ENCODE data around the gene ANKRD11.
"Not testable (repeated sequence)": the region's sequence is repeated elsewhere in the genome, so short reads cannot be mapped to it uniquely, and the experiment has no call there.

ANKRD11 gene

DNA sequence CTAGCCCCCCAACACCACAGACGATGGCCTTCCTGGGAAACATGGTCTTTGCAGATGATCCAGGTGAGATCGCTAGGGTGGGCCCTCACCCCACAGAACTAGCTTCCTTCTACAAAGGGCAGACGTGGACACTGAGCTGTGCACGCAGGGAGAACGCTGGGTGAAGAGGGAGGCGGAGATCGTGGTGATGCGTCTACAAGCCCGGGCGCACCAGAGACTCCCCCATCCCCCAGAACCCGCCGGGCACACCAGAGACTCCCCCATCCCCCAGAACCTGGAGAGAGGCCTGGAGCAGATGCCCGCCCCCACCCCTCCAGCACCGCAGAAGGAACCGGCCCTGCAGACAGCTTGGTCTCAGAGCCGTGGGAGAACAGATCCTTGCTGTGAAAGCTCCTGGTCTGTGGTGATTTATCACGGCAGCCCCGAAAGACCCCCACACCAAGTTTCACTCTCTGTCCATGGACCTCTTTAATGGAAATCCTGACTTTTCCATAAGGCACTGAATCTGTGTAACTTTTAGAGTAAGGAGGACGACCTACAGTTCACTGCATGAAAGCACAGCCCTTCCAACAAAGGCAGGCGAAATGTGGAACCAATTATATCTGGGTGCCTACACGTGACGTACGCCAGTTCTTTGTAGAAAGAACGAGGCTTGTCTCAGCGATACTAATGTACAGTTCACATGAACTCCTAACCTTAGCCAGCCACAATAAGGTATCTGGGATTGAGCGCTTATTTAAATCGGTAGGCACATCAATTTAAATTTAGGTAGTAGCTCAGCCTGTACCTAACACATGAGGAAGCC, 88.5 kb downstream of the ANKRD11 start:
- no peak for FAIRE-seq

DNA sequence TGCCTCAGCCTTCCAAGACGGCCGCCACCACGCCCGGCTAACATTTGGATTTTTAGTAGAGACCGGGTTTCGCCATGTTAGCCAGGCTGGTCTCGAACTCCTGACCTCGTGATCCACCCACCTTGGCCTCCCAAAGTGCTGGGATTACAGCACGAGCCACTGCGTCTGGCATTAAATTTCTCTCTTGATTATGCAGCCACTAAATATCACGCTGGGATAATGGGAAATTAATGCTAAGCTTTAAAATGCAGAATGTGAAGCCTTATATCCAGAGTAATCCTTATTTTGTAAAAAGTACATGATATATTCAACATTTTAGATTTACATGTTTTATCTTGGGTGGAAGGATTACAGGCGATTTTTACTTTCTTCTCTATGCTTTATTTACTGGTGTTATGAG, 89.2 kb downstream of the ANKRD11 start:
- FAIRE-seq, result no peak

DNA sequence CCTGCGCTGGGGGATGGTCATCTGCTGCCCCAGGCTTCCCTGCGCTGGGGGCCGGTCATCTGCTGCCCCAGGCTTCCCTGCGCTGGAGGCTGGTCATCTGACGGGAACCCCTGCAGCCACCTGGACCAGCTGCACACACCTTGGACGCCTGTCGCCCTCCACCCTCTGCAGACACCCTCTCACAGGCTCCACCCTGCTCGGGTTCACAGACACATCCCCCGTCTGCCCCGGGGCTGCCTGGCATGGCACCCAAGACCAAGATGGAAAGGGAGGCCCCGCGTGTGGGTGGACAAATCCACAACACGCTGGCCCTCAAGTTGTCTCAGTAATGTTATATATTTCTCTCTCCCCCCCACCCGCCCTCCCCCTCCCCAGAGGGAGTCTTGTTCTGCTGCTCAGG, 89.6 kb downstream of the ANKRD11 start:
- no peak for FAIRE-seq

DNA sequence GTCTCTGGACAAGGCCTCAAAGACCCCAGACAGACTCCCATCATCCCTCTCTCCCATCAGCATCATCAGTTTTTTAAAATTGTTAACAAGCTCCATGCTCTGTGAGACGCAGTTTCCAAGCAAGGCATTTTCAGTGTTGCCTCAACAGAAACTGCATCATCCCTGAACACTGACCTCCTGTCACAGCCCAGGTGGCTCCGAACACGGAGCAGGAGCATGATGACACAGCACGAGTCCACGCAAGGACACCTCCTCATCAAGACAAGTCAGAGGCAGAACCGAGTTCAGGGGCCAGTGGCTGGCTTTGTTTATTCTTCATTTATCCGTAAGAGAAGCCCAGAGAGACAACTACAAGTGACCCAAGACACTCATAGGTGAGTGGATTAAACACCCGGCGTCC, 91.4 kb downstream of the ANKRD11 start:
- FAIRE-seq, result no peak

DNA sequence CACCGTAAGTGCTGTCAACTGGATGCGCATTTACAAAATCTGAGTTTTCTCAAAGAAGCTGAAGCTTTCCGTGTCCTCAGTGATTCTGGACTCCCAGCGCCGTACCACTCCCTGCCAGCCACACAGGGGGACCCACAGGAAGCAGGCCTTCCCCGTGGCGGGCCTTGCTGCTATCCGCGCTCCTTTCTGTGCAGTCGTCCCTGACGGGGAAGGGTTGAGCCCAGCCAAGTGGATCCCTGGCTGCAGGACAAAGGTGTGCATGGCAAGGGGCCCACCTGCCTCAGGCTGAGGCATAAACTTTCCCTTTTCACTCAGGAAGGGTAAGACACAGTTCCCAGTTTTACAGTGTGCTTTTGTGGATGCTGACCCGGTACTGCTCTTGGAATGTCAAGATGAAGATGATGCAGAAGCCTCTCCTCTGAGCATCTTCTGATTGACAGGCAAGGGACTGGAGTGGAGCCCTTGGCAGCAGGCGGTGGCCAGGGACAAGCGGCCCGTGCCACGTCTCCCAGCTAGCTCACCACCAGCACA, 93.0 kb downstream of the ANKRD11 start:
- FAIRE-seq, result no peak

DNA sequence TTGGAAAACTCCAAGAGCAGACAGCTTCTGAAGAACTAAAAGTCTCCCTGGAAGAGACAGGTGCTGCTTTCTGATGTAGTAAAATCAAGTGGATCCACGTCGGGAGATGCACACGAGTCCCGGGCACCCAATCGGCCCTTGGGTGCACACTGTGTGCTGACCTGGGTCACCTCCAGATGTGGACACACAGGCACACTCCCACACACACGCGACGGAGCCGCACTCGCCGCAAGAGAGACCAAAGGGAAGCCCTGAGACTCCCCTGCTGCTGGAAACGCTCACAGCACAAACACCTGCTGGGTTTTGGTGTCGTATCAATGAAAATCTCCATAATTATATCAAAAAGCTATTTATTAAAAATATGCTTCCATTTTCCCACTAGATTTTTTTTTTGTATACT, 94.2 kb downstream of the ANKRD11 start:
- no peak for FAIRE-seq

DNA sequence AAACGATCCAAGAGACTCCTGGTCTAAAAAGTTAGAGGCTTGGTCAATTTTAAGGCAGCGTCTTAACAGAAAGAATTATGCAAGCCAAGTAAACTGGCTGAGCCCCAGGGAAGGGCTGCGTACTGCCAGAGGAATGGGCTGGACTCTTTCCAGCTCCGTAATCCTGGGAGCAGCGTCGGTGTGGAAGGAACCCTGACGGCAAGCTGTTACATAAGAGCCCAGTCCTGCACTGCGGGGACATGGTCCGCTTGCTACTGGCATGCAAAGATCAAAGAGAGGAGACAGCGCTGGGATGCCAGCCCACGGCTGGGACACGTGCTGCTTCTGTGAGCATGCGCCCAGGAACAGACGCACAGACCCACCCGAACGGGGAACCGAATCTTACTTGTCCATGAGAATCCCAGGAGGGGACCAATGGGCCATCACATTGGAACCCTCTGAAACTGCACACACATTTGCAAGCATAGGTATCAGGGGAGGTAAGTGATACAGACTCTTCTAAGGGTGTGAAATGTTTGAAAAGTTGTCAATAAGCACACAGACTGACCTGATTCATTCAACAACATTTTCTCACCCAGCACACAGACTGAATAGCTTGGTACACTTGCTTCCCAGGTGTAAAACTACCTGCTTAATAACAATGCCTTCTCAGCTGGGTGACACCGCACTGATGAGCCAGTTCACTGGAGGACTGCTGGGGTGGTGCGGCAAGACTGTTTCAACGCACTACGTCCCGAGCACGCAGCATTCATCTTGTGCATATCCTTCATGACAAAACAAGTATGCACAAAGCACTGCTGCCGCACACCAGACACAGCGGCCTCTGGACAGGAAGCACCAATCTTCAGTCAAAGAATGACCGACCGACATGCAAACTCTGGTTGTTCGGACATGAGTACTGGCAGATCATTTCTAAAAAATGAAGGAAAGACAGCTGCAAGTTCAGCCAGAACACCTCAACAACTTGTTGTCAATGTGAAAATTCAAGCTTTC, 94.9 kb downstream of the ANKRD11 start:
- FAIRE-seq, result no peak

DNA sequence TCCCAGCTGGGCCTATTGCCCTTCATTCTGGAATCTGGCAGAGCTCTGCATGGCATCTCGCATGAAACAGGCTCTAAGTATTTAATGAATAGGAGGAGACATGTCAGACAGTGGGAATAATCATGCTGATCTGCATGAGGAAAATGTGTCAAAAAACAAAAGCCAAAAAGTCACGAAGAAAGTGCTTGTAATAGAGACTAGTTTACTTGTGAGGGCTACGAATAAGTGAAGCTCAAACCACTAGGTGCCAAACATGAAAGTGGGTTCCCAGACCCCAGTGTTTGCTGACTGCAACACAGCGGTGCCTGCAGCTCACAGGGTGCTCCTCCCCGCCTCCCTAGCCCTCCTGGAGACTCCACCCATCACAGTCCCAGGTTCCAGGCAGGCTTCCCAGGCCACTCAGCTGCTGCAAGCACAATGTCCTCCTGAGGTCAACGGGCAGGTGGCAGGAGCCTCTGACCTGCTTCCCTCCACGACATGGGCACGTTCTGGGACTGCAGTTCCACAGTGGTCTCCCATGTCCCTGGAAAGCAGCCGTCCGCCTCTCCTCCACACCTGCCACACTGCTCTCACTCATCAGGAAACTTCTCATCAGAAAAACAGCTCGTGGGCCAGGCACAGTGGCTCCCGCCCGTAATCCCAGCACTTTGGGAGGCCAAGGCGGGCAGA, 96.5 kb downstream of the ANKRD11 start:
- no peak for FAIRE-seq

DNA sequence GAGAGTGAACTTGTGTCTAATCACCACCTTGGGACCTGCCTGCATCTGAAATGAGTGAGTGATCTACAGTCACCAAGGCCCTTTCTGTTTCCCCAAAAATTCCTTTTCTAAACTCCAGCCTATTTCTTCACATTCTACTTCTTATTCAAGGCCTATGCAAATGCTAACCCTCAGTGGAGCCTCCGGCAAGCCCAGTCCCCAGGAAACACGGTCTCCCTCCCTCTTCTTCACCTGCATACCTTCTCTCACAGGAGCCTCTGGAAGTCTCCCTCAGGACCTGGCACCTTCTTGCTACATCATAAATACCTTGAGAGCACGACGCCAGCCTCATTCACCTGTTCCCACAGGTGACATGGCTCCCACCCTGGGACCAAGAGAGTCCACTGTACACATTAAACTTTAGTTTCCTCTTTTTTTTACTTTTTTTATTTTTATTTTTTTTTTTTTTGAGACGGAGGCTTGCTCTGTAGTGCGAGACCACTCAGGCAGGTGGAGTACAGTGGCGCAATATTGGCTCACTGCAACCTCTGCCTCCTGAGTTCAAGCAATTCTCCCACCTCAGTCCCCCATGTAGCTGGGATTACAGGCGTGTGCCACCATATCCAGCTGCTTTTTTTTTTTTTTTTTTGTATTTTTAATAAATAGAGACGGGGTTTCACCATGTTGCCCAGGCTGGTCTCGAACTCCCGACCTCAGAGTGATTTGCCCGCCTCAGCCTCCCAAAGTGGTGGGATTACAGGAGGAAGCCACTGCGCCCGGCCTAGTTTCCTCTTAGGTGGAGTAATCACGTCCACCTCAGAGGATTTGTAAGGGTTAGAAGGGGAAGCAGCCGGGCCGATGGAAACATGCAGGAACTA, 97.3 kb downstream of the ANKRD11 start:
- no peak for FAIRE-seq

DNA sequence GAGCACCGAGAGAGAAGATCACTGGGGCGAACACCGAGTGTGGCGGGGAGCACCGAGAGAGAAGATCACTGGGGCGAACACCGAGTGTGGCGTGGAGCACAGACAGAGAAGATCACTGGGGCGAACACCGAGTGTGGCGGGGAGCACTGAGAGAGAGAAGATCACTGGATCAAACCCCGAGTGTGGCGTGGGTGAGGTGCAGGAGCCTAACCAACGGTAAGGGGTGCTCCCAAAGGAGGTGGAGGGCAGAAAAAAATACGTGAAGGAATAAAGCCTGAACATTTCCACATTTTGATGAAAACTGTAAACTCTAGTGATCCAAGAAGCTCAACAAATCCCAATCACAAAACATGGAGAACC, 100.2 kb downstream of the ANKRD11 start:
- not testable (repeated sequence) for FAIRE-seq

DNA sequence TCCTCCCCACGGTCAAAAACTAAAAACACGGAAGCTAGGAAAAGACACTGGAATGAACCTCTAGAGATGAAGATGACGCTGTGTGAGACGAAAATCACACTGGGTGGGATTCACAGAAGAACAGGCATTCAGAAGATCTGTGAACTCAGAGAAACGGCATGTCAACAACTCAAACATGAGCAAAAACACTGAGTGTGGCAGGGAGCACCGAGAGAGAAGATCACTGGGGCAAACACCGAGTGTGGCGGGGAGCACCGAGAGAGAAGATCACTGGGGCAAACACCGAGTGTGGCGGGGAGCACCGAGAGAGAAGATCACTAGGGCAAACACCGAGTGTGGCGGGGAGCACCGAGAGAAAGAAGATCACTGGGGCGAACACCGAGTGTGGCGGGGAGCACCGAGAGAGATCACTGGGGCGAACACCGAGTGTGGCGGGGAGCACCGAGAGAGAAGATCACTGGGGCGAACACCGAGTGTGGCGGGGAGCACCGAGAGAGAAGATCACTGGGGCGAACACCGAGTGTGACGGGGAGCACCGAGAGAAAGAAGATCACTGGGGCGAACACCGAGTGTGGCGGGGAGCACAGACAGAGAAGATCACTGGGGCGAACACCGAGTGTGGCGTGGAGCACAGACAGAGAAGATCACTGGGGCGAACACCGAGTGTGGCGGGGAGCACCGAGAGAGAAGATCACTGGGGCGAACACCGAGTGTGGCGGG, 100.7 kb downstream of the ANKRD11 start:
- not testable (repeated sequence) for FAIRE-seq

DNA sequence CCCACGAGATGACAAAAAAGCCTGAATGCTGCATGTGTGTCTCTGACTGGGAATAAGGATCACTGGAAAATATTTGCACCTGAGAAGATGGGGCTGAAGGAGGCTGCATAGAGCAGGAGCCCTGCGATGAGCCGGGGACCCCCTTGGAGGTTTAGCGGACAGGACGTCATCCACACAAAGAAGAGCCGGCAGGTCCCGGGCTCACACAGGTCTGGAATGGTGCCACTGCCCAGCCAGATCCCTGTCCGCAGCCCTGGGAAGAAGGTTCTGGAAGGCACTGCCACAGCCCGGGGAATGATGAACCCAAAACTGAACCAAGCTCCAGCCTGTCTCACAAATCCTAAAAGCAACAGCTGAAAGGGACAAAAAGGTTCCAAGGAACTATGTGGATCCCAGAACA, 101.8 kb downstream of the ANKRD11 start:
- no peak for FAIRE-seq

DNA sequence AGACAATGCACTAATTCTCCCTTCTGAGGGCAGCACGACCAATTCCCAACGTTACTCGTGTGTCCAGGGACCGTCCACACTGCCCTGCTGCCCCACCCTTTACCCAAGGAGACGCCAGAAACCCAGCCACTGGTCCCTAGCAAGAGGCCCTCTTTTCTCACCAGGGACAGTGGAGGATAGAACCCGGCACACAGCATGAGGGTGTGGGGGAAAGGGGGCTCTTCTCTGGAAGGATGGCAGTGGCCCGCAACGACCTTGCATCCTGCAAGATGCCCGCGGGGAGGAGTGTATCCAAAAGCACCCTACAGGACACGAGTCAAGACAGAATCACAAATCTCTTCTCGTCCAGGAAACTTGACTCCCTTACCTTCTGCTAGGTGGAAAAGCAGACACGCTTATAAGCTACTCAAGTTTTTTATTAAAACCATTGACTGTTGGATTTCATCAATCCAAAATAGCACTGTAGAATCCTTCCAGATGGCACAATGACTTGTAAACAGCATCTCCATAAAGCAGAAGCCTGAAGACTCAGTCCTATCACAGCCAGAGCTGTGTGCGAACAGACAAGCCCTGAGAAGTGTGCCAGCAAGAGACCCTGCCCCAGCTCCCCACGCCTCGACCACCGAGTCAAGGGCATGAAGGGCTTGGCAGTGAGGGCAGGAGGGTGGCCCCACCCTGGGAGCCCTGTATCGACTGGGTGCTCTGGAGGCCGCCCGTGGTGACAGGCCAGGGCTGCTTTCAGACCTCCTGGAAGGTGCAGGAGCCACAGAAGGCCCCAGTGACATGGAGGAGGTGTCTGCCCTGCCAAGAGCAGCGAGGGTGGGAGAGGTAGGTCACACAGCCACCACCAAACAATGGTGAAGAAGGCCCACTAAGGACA, 103.8 kb downstream of the ANKRD11 start:
- FAIRE-seq, result no peak

DNA sequence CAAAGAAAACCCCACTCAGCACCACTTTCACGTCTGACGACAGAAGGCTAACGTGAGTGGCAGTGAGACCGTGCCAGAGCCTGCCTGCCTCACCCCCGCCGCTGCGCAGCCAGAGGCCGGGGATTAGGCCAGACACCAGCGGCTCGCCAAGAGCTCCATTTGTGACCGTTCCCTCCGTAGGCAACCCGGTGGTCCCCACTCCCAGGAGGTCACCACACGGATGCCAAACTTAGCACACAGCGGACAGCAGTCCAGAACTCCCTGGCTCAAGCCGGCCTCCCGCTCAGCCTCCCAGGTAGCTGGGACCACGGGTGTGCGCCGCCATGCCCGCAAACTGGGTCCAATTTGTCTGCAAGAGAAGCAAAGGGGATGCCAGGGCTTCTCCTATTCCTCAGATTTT, 104.6 kb downstream of the ANKRD11 start:
- FAIRE-seq, result no peak

DNA sequence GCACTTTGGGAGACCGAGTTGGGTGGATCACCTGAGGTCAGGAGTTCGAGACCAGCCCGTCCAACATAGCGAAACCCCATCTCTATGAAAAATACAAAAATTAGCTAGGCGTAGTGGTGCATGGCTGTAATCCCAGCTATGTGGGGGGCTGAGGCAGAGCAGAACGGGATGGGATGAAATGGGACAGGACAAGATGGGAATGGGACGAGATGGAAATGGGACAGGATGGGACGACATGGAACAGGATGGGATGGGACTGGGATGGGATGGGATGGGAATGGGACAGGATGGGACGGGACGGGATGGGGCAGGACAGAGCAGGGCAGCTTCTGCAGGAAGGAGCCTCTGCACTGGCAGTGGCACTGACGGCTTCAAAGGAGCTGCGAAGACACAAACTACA, 106.1 kb downstream of the ANKRD11 start:
- no peak for FAIRE-seq

DNA sequence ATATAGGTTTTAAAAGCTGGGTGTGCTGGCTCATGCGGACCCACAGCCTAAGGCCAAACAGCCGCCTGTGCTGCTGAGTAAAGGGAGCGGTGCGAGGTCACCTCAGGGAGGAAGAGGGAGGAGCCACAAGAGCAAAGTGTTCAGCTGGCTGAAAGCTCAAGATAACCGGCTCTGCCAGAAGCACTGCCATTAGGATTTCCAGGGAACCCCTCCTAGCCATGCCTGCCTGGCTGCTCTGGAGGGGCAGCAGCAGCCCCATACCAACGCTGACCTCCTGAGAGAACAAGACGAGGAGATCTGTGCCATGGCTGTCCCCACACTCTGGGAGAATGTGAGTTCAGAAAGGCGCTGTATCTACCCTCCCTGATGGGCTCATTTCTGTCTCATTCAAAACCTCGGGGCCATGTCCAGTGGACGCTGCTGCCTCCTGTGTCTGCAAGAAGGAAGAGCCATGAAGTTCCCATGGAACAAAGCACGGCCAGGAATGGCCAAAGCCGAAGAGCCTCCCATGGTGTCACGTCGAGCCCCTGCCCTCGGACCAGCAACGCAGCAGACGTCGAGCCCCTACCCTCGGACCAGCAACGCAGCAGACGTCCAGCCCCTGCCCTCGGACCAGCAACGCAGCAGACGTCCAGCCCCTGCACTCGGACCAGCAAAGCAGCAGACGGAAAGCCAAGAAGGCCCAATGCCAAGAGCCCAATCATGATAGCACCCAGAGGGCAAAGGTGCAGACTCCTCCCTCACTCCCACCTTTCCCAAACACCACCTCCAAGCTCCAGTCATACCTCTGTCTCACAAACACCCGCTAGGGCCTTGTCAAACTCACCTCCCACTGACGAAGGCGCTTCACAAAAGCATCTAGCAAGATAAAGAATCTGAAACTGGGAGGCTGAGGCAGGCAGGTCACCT, 107.0 kb downstream of the ANKRD11 start:
- no peak for FAIRE-seq

DNA sequence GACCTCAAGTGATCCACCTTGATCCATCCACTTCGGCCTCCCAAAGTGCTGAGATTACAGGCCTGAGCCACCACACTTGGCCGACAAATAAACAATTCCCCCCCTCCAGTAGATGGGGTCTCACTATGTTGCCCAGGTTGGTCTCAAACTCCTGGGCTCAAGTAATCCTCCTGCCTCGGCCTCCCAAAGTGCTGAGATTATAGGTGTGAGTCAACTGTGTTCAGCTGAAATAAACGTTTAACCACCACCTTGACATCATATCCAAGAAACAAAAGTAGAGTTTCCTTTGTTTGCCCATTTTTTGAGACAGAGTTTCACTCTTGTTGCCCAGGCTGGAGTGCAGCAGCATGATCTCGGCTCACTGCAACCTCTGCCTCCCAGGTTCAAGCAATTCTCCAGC, 107.8 kb downstream of the ANKRD11 start:
- not testable (repeated sequence) for FAIRE-seq

DNA sequence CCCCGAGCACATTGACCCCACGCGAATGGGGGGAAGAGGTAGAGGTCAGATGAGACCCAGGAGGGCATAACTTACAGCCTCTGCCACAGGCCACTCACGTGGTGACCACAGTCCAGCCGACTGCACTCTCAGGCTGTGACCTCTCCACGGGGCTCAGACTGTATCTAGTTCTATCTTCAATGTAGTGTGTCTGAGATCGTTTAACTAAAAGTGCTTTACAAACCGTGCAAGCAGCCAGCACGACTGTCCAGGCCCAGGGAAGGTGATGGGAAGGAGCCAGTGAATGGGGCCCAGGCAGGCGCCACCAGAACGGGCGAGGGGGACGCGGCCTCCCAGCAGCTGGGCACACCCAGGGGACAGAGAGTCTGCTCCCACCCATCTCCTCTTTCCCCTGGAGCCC, 108.6 kb downstream of the ANKRD11 start:
- FAIRE-seq, result no peak

DNA sequence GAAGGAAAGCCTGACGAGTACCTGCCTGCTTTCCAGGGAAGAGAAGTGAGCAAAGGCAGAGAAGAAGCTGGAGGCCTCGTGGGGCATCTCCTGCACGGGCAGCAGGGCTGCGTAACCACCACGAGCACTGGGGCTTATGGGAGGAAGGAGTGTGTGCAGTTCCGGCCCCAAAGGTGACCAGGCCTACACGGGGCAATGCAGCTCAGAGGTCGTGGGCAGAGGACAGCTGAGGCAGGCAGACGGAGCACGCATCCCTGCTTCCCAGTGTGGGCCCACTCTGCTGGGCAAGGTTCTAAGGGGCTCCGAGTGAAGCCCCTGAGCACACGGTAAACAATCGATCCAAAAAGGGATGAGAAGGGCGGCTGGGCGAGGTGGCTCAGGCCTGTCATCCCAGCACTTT, 109.7 kb downstream of the ANKRD11 start:
- no peak for FAIRE-seq

Data from colon (tissue), 2 donors.